Measurements from ENCODE around the gene EIF4E2.

Gene EIF4E2

DNA sequence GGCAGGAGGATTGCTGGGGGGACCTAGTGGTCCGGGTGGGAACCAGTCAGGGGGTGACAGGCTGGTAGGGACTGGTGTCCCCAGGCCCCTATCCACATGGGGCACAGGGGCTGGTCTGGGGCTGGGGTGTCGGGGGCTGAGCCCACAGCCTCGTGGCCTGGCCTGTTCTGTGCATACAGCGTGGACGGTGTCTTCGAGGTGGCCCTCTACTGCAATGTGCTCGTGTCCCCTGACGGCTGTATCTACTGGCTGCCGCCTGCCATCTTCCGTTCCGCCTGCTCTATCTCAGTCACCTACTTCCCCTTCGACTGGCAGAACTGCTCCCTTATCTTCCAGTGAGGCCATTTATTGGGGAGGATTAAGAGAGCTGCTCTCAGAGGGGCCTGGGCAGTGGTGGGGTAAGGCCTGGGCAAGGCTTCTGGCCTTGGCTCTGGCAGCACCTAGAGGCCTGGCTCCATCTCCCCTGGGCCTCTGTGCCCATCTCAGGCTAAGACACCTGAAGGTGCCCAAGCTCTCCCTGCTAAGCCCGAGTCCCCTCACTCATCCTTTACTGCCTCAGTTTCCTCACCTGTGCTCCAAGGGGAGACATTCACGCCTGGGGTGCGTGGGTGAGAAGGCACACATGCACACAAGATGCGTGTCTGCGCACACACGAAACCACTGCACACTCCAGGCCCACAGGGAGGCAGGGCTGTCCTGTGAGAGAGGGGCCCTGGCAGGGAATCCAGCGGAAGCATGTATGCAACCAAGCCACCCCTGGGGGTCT is 9.1 kb upstream of the EIF4E2 start:
- TF ChIP-seq, protein P1, sequence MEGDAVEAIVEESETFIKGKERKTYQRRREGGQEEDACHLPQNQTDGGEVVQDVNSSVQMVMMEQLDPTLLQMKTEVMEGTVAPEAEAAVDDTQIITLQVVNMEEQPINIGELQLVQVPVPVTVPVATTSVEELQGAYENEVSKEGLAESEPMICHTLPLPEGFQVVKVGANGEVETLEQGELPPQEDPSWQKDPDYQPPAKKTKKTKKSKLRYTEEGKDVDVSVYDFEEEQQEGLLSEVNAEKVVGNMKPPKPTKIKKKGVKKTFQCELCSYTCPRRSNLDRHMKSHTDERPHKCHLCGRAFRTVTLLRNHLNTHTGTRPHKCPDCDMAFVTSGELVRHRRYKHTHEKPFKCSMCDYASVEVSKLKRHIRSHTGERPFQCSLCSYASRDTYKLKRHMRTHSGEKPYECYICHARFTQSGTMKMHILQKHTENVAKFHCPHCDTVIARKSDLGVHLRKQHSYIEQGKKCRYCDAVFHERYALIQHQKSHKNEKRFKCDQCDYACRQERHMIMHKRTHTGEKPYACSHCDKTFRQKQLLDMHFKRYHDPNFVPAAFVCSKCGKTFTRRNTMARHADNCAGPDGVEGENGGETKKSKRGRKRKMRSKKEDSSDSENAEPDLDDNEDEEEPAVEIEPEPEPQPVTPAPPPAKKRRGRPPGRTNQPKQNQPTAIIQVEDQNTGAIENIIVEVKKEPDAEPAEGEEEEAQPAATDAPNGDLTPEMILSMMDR (IDR thresholded peaks at IDR 0.05; ENCODE audit: extremely low read depth, insufficient read depth, missing control alignments) = no peak
- DNase-seq (ENCODE audit: low spot score) = no peak
- in situ Hi-C loops (cut with MboI; ENCODE audit: low pct_unique_long_range_greater_than_20kb, low sequenced_read_pairs, unreplicated experiment) = no loop called here

DNA sequence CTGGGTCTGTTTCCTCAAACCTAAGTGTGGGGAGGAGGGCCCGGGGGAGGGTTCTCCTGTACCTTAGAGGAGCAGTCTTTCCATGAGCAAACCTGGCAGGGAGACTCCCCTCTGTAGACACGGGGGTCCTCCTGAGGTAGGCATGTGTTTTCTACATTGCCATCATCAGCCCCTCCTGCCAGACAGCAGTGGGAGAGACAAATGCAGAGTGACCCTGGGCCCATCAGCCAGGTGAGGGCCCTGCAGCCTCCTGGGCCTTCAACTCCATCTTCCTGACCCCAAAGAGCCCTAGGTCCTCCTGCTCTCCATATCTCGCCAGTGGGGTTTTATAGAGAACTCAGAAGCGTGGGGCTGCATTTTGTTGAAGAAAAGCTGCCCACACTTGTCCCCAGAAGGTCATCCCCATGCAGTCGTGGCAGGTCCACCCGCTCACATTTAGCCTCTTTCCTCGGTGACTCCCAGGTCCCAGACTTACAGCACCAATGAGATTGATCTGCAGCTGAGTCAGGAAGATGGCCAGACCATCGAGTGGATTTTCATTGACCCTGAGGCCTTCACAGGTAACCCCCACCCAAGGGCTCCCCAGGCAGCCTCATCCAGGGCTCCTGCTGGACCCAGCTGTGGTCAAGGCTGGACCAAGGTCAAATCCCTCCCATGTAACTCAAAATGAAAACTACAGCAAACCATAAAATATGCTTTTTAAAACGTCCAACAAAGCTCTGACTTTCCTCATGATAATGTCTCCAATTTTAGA is 8.4 kb upstream of the EIF4E2 start:
- in situ Hi-C loops (cut with MboI; ENCODE audit: low pct_unique_long_range_greater_than_20kb, low sequenced_read_pairs, unreplicated experiment) = no loop called here
- no peak for DNase-seq (ENCODE audit: low spot score)
- TF ChIP-seq, protein P1 (IDR thresholded peaks at IDR 0.05; ENCODE audit: extremely low read depth, insufficient read depth, missing control alignments) = no peak

DNA sequence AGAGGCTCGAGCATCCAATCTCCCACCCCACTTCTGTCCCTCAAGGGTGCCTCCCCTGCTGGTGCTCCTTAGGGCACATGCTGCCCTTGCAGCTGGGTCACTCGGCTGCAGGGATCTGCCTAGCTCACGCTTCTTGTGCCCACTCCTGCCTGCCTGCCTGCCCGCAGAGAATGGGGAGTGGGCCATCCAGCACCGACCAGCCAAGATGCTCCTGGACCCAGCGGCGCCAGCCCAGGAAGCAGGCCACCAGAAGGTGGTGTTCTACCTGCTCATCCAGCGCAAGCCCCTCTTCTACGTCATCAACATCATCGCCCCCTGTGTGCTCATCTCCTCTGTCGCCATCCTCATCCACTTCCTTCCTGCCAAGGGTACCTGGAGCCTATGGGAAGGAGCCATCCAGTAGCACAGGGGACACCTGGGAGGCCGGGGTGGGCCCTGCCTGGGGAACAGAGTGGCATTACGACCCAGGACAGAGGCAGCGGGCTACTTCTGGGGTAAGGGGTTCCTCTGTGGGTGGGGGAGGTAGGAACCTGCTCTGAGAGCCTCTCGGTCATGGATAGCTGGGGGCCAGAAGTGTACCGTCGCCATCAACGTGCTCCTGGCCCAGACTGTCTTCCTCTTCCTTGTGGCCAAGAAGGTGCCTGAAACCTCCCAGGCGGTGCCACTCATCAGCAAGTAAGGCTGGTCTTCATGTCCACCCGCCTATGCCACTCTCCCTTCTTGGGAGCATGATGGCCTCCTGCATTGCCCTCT is 7.6 kb upstream of the EIF4E2 start:
- in situ Hi-C loops (cut with MboI; ENCODE audit: low pct_unique_long_range_greater_than_20kb, low sequenced_read_pairs, unreplicated experiment) = no loop called here
- TF ChIP-seq, protein P1 (IDR thresholded peaks at IDR 0.05; ENCODE audit: extremely low read depth, insufficient read depth, missing control alignments) = no peak

DNA sequence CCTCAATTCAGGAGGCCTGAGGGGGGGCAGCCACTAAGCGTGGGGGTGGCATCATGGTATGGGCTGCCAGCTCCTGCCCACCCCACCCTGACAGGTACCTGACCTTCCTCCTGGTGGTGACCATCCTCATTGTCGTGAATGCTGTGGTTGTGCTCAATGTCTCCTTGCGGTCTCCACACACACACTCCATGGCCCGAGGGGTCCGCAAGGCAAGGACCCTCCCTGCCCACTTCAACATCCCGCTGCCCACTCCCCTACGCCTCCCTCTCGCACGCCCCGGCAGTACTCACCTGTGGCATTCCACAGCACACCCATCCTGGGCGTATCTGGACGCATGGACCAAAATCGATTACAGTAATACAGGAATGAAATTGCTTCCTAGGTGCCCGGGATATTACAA is 7.0 kb upstream of the EIF4E2 start:
- no peak for DNase-seq (ENCODE audit: low spot score)
- in situ Hi-C loops (cut with MboI; ENCODE audit: low pct_unique_long_range_greater_than_20kb, low sequenced_read_pairs, unreplicated experiment) = no loop called here
- TF ChIP-seq, protein P1 (IDR thresholded peaks at IDR 0.05; ENCODE audit: extremely low read depth, insufficient read depth, missing control alignments) = no peak

More for the DNA sequence above, 7.6 kb upstream of the EIF4E2 start:
- DNase-seq (ENCODE audit: low spot score) = no peak

DNA sequence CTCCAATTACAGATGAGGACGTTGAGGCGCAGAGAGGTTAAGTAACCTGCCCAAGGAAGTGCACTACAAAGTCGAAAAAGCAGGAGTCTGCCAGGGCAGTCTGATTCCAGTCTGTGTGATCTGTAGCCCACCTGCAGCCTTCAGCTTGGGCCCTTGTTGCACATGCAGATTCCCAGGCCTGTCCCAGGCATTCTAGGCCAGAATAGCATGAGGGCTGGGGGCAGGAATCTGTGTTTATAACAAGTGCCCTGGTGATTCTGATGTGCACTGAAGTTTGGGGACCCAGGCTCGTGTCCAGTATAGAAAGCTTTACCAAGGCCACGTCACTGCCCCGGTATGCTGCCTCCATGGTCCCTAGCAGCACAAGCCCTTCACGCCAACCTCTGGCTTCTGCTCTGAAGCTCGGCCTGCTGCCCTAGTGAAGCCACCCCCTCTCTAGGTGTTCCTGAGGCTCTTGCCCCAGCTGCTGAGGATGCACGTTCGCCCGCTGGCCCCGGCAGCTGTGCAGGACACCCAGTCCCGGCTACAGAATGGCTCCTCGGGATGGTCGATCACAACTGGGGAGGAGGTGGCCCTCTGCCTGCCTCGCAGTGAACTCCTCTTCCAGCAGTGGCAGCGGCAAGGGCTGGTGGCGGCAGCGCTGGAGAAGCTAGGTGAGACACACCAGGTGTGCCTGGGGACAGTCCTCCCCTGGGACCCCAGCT is 6.4 kb upstream of the EIF4E2 start:
- TF ChIP-seq, protein P1 (IDR thresholded peaks at IDR 0.05; ENCODE audit: extremely low read depth, insufficient read depth, missing control alignments) = no peak
- in situ Hi-C loops (cut with MboI; ENCODE audit: low pct_unique_long_range_greater_than_20kb, low sequenced_read_pairs, unreplicated experiment) = no loop called here
- DNase-seq (ENCODE audit: low spot score) = no peak

DNA sequence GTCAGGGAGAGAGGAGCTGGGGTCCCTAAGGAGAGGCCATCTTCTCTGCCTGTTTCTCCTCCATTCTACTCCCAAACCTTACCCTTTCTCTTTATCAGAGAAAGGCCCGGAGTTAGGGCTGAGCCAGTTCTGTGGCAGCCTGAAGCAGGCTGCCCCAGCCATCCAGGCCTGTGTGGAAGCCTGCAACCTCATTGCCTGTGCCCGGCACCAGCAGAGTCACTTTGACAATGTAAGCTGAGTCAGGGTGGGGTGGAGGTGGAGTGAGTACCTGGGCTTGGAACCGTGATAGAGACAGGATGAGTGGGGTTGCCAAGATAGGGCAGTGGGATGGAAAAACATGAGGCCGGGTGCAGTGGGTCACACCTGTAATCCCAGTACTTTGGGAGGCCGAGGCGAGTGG is 5.8 kb upstream of the EIF4E2 start:
- DNase-seq (ENCODE audit: low spot score) = no peak
- TF ChIP-seq, protein P1 (IDR thresholded peaks at IDR 0.05; ENCODE audit: extremely low read depth, insufficient read depth, missing control alignments) = no peak
- in situ Hi-C loops (cut with MboI; ENCODE audit: low pct_unique_long_range_greater_than_20kb, low sequenced_read_pairs, unreplicated experiment) = no loop called here
